ENCODE data around the gene PER3. TPM values are rescaled to one million over a fixed set of nuclear protein-coding genes. Genes with fewer than 3 reads are reported as not detected.

Gene PER3
- total and polyA plus RNA-seq, 2 of the 13 experiments (the other 11 are each of a cell fraction or from before 2014, with no cell fraction given) = 3.0 to 6.0 TPM

DNA sequence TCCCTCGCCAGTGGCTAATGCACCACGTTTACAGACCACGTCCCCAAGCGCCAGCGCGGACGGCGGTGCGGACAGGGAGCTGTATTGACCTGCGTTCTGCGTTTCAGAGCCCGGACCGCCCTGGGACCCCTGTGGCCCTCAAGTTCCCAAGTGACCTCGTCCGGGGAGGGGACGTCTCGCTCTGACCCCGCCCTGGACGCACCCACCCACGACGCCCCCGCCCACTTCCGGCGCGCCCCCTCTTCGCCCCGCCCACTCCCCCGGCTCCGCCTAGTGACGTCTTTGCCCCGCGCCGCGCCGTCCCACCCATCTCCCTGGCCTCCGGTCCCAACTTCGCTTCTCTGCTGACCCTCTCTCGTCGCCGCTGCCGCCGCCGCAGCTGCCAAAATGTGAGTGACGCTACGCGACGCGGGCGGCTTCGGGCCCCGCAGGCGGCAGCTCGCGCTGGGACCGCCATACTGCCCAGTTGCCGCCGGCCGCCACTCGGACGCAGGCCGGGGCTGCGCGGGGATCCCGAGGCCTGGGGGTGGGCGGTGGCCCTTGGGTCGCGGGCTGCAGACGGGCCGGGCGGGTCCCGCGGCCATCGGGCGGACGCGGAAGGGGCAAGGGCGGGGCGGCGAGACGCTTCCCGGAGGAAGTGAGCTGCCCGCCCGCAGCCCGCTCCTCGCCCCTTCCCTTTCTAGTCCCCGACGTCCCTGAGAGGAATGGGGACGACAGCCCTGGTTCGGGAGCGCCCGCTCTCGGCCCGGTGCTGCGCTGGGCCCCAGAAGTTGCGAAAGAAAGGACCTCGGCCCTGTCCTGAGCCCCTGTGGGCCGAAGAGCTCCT is 12.9 kb upstream of the PER3 start, which contains the start of gene VAMP3 (continued):
- TF ChIP-seq, protein P1, sequence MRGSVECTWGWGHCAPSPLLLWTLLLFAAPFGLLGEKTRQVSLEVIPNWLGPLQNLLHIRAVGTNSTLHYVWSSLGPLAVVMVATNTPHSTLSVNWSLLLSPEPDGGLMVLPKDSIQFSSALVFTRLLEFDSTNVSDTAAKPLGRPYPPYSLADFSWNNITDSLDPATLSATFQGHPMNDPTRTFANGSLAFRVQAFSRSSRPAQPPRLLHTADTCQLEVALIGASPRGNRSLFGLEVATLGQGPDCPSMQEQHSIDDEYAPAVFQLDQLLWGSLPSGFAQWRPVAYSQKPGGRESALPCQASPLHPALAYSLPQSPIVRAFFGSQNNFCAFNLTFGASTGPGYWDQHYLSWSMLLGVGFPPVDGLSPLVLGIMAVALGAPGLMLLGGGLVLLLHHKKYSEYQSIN (CRISPR knock-in tag; IDR thresholded peaks at IDR 0.05; ENCODE audit: borderline replicate concordance) = no peak
- TF ChIP-seq ZIK1 (CRISPR knock-in tag; IDR thresholded peaks at IDR 0.05; ENCODE audit: borderline replicate concordance, low read depth) (peak; percentile 24; the same call in 1 of the 2 replicates), ZFP36L2 (CRISPR knock-in tag; IDR thresholded peaks at IDR 0.05) (no peak), PHF8 (CRISPR knock-in tag; IDR thresholded peaks at IDR 0.05) (peak; percentile 93), CHD2 (IDR thresholded peaks at IDR 0.05; ENCODE audit: low read depth, low read length) (no peak), FLYWCH1 (CRISPR knock-in tag; IDR thresholded peaks at IDR 0.05) (0 out of 2 replicates have a peak, but pooled peaks have one; percentile 36), ZNF883 (CRISPR knock-in tag; IDR thresholded peaks at IDR 0.05; ENCODE audit: not compliant biosample characterization) (peak; percentile 59), HIVEP1 (CRISPR knock-in tag; IDR thresholded peaks at IDR 0.05) (no peak), ZNF343 (CRISPR knock-in tag; IDR thresholded peaks at IDR 0.05) (peak; percentile 33; the same call in 1 of the 2 replicates), ZNF101 (CRISPR knock-in tag; IDR thresholded peaks at IDR 0.05; ENCODE audit: borderline replicate concordance, low read depth) (no peak), KDM6A (CRISPR knock-in tag; IDR thresholded peaks at IDR 0.05; ENCODE audit: low read depth) (no peak), THAP11 (CRISPR knock-in tag; IDR thresholded peaks at IDR 0.05) (peak; percentile 84), KAT7 (CRISPR knock-in tag; IDR thresholded peaks at IDR 0.05; ENCODE audit: borderline replicate concordance) (peak; percentile 82; the same call in 1 of the 2 replicates), THYN1 (CRISPR knock-in tag; IDR thresholded peaks at IDR 0.05; ENCODE audit: borderline replicate concordance, low read depth) (no peak), RORA (CRISPR knock-in tag; IDR thresholded peaks at IDR 0.05) (no peak), NKX3-1 (CRISPR knock-in tag; IDR thresholded peaks at IDR 0.05) (no peak), ZNF616 (CRISPR knock-in tag; IDR thresholded peaks at IDR 0.05; ENCODE audit: low read depth) (peak; percentile 58; the same call in 1 of the 2 replicates)
- TF ChIP-seq, protein P2, sequence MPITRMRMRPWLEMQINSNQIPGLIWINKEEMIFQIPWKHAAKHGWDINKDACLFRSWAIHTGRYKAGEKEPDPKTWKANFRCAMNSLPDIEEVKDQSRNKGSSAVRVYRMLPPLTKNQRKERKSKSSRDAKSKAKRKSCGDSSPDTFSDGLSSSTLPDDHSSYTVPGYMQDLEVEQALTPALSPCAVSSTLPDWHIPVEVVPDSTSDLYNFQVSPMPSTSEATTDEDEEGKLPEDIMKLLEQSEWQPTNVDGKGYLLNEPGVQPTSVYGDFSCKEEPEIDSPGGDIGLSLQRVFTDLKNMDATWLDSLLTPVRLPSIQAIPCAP (CRISPR knock-in tag; IDR thresholded peaks at IDR 0.05; ENCODE audit: low read depth) = no peak
- TF ChIP-seq, protein P3, sequence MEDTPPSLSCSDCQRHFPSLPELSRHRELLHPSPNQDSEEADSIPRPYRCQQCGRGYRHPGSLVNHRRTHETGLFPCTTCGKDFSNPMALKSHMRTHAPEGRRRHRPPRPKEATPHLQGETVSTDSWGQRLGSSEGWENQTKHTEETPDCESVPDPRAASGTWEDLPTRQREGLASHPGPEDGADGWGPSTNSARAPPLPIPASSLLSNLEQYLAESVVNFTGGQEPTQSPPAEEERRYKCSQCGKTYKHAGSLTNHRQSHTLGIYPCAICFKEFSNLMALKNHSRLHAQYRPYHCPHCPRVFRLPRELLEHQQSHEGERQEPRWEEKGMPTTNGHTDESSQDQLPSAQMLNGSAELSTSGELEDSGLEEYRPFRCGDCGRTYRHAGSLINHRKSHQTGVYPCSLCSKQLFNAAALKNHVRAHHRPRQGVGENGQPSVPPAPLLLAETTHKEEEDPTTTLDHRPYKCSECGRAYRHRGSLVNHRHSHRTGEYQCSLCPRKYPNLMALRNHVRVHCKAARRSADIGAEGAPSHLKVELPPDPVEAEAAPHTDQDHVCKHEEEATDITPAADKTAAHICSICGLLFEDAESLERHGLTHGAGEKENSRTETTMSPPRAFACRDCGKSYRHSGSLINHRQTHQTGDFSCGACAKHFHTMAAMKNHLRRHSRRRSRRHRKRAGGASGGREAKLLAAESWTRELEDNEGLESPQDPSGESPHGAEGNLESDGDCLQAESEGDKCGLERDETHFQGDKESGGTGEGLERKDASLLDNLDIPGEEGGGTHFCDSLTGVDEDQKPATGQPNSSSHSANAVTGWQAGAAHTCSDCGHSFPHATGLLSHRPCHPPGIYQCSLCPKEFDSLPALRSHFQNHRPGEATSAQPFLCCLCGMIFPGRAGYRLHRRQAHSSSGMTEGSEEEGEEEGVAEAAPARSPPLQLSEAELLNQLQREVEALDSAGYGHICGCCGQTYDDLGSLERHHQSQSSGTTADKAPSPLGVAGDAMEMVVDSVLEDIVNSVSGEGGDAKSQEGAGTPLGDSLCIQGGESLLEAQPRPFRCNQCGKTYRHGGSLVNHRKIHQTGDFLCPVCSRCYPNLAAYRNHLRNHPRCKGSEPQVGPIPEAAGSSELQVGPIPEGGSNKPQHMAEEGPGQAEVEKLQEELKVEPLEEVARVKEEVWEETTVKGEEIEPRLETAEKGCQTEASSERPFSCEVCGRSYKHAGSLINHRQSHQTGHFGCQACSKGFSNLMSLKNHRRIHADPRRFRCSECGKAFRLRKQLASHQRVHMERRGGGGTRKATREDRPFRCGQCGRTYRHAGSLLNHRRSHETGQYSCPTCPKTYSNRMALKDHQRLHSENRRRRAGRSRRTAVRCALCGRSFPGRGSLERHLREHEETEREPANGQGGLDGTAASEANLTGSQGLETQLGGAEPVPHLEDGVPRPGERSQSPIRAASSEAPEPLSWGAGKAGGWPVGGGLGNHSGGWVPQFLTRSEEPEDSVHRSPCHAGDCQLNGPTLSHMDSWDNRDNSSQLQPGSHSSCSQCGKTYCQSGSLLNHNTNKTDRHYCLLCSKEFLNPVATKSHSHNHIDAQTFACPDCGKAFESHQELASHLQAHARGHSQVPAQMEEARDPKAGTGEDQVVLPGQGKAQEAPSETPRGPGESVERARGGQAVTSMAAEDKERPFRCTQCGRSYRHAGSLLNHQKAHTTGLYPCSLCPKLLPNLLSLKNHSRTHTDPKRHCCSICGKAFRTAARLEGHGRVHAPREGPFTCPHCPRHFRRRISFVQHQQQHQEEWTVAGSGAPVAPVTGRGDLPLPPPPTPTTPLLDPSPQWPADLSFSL (CRISPR knock-in tag; IDR thresholded peaks at IDR 0.05) = no peak
- TF ChIP-seq, protein P4, sequence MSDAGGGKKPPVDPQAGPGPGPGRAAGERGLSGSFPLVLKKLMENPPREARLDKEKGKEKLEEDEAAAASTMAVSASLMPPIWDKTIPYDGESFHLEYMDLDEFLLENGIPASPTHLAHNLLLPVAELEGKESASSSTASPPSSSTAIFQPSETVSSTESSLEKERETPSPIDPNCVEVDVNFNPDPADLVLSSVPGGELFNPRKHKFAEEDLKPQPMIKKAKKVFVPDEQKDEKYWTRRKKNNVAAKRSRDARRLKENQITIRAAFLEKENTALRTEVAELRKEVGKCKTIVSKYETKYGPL (CRISPR knock-in tag; IDR thresholded peaks at IDR 0.05) = 0 out of 2 replicates have a peak, but pooled peaks have one; percentile 32
